Vagina (tissue), 2 donors: ENCODE results near the gene FGA.

ENCODE experiments used
- POLR2A ChIP-seq, 2 donors: fragments of 450-650 bp; IDR thresholded peaks; one replicate each; pipeline ENCODE4 v1.6.1; 2017; ENCODE audit warnings: antibody characterized with exemption in 2 of 2, mild to moderate bottlenecking in 2 of 2, moderate library complexity in 2 of 2
- POLR2AphosphoS5 ChIP-seq, 2 donors: sonication (generic); formaldehyde crosslinking; IDR thresholded peaks; one replicate each; pipeline ENCODE4 v1.9.0; 2017; ENCODE audit warnings: antibody characterized with exemption in 2 of 2, mild to moderate bottlenecking in 2 of 2, low read depth in 1 of 2; ENCODE audit not compliant: insufficient read depth in 1 of 2
- TF ChIP-seq, protein P1 (sequence below), 3 experiments: fragments of 450-650 bp in 2 of 3; fragments of 200-600 bp in 1 of 3; sonication (generic) in 1 of 3; IDR thresholded peaks; one replicate each; pipeline ENCODE4 v1.5.1; 2017 to 2019; ENCODE audit warnings: antibody characterized with exemption in 3 of 3, mild to moderate bottlenecking in 2 of 3, moderate library complexity in 2 of 3

- TF ChIP-seq POLR2A (IDR thresholded peaks at IDR 0.05) (no peak), POLR2AphosphoS5 (IDR thresholded peaks at IDR 0.05; ENCODE audit: insufficient read depth in 1 of 2, low read depth in 1 of 2) (no peak)
- TF ChIP-seq, protein P1, sequence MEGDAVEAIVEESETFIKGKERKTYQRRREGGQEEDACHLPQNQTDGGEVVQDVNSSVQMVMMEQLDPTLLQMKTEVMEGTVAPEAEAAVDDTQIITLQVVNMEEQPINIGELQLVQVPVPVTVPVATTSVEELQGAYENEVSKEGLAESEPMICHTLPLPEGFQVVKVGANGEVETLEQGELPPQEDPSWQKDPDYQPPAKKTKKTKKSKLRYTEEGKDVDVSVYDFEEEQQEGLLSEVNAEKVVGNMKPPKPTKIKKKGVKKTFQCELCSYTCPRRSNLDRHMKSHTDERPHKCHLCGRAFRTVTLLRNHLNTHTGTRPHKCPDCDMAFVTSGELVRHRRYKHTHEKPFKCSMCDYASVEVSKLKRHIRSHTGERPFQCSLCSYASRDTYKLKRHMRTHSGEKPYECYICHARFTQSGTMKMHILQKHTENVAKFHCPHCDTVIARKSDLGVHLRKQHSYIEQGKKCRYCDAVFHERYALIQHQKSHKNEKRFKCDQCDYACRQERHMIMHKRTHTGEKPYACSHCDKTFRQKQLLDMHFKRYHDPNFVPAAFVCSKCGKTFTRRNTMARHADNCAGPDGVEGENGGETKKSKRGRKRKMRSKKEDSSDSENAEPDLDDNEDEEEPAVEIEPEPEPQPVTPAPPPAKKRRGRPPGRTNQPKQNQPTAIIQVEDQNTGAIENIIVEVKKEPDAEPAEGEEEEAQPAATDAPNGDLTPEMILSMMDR (IDR thresholded peaks at IDR 0.05), result no peak
Observed at GRCh38 chr4:154542271-154542879, 48.2 kb downstream of the FGA start.
